ENCODE measurements around the gene EIF2B1.

Gene EIF2B1

GRCh38 chr12:123648401-123648800 lies 14.9 kb upstream of the EIF2B1 start:
- Histone ChIP-seq H3K4me3 (ENCODE audit: low read depth, low read length) (no peak overlapping the region), H3K9me3 (ENCODE audit: control insufficient read depth, insufficient read depth, low read depth, low read length) (no peaks in the 10 kb centered on the region), H3K36me3 (ENCODE audit: control insufficient read depth in 2 of 2, insufficient read depth in 1 of 2, low read length in 2 of 2) (peaks cover 70 to 86% of the 10 kb centered on the region in 2 experiments), H3K4me1 (ENCODE audit: control insufficient read depth, insufficient read depth, low read length) (no peaks in the 10 kb centered on the region), H3K27ac (ENCODE audit: extremely low read depth, low read depth, low read length) (no peak overlapping the region)
- ChIA-PET POLR2A (no interaction called here), CTCF (no interaction called here)
- TF ChIP-seq GLI4 (tag by site-specific recombination; IDR thresholded peaks at IDR 0.05) (no peak), ZBTB10 (tag by site-specific recombination; IDR thresholded peaks at IDR 0.05) (no peak), ZNF571 (tag by site-specific recombination; IDR thresholded peaks at IDR 0.05) (no peak), ZBTB17 (tag by site-specific recombination; IDR thresholded peaks at IDR 0.05) (no peak), TCF7L2 (IDR thresholded peaks at IDR 0.05; ENCODE audit: borderline replicate concordance, low read depth, low read length) (no peak), ZNF174 (tag by site-specific recombination; IDR thresholded peaks at IDR 0.05) (no peak), ZNF2 (tag by site-specific recombination; IDR thresholded peaks at IDR 0.05) (no peak), ZSCAN5A (tag by site-specific recombination; IDR thresholded peaks at IDR 0.05) (no peak), ZNF664 (tag by site-specific recombination; IDR thresholded peaks at IDR 0.05) (no peak), ZNF394 (tag by site-specific recombination; IDR thresholded peaks at IDR 0.05; ENCODE audit: borderline replicate concordance) (no peak), ZNF350 (tag by site-specific recombination; IDR thresholded peaks at IDR 0.05) (no peak), ZNF544 (tag by site-specific recombination; IDR thresholded peaks at IDR 0.05) (no peak), ZNF626 (tag by site-specific recombination; IDR thresholded peaks at IDR 0.05) (no peak), ZNF530 (tag by site-specific recombination; IDR thresholded peaks at IDR 0.05; ENCODE audit: low read depth) (no peak), ZNF140 (tag by site-specific recombination; IDR thresholded peaks at IDR 0.05) (no peak)

GRCh38 chr12:123645878-123646277 lies 12.4 kb upstream of the EIF2B1 start:
- peaks cover 65 to 79% of the 10 kb centered on the region in 2 experiments for H3K36me3 ChIP-seq (ENCODE audit: control insufficient read depth in 2 of 2, insufficient read depth in 1 of 2, low read length in 2 of 2)
- H3K4me3 ChIP-seq (ENCODE audit: low read depth, low read length), result no peak overlapping the region
- no peak overlapping the region for H3K27ac ChIP-seq (ENCODE audit: extremely low read depth, low read depth, low read length)
- TF ChIP-seq ZNF624 (tag by site-specific recombination; IDR thresholded peaks at IDR 0.05), result no peak
- TF ChIP-seq ZNF133 (tag by site-specific recombination; IDR thresholded peaks at IDR 0.05), result no peak
- TF ChIP-seq KLF8 (tag by site-specific recombination; IDR thresholded peaks at IDR 0.05), result no peak
- no peak for TF ChIP-seq RBAK (tag by site-specific recombination; IDR thresholded peaks at IDR 0.05)
- TF ChIP-seq ELK4 (IDR thresholded peaks at IDR 0.05; ENCODE audit: borderline replicate concordance, low read depth, low read length), result no peak
- TF ChIP-seq ZNF792 (tag by site-specific recombination; IDR thresholded peaks at IDR 0.05), result no peak
- no peak for TF ChIP-seq ZNF645 (tag by site-specific recombination; IDR thresholded peaks at IDR 0.05)
- no peak for TF ChIP-seq ZNF19 (tag by site-specific recombination; IDR thresholded peaks at IDR 0.05; ENCODE audit: low read depth)
- TF ChIP-seq REPIN1 (tag by site-specific recombination; IDR thresholded peaks at IDR 0.05; ENCODE audit: low read depth), result no peak
- TF ChIP-seq REST (tag by site-specific recombination; IDR thresholded peaks at IDR 0.05), result no peak
- POLR2A ChIA-PET, result interaction anchor here (0.7 kb wide), 1 partner anchor 62 kb away, joined by 3 read pairs; the partner anchor contains the start of gene TMED2
- no peaks in the 10 kb centered on the region for H3K9me3 ChIP-seq (ENCODE audit: control insufficient read depth, insufficient read depth, low read depth, low read length)
- CTCF ChIA-PET, result no interaction called here
- H3K4me1 ChIP-seq (ENCODE audit: control insufficient read depth, insufficient read depth, low read length), result no peaks in the 10 kb centered on the region
